ENCODE measurements around the gene MAP2K7.
A peak's percentile ranks its signal among the peaks of the same experiment; 100 is the strongest.

The MAP2K7 gene

GRCh38 chr19:7900931-7901330 is 2.7 kb upstream of the MAP2K7 start:
- TF ChIP-seq, protein P1, sequence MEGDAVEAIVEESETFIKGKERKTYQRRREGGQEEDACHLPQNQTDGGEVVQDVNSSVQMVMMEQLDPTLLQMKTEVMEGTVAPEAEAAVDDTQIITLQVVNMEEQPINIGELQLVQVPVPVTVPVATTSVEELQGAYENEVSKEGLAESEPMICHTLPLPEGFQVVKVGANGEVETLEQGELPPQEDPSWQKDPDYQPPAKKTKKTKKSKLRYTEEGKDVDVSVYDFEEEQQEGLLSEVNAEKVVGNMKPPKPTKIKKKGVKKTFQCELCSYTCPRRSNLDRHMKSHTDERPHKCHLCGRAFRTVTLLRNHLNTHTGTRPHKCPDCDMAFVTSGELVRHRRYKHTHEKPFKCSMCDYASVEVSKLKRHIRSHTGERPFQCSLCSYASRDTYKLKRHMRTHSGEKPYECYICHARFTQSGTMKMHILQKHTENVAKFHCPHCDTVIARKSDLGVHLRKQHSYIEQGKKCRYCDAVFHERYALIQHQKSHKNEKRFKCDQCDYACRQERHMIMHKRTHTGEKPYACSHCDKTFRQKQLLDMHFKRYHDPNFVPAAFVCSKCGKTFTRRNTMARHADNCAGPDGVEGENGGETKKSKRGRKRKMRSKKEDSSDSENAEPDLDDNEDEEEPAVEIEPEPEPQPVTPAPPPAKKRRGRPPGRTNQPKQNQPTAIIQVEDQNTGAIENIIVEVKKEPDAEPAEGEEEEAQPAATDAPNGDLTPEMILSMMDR (conservative IDR thresholded peaks at IDR 0.05; ENCODE audit: low read length), result no peak
- TF ChIP-seq EZH2phosphoT487 (IDR thresholded peaks at IDR 0.05; ENCODE audit: borderline replicate concordance), result no peak
- Histone ChIP-seq H3F3A (ENCODE audit: low read depth) (no peaks in the 10 kb centered on the region), H3K36me3 (ENCODE audit: insufficient read depth, low read length) (no peaks in the 10 kb centered on the region), H4K20me1 (ENCODE audit: insufficient read depth, low read length, poor library complexity, severe bottlenecking) (peaks cover 20% of the 10 kb centered on the region), H3K9me3 (ENCODE audit: insufficient read depth, low read depth, low read length) (no peaks in the 10 kb centered on the region), H2AFZ (ENCODE audit: low read length) (no peak overlapping the region), H3K27me3 (ENCODE audit: insufficient read depth, low read length, poor library complexity, severe bottlenecking) (no peaks in the 10 kb centered on the region), H3K79me2 (ENCODE audit: insufficient read depth, low read length) (peaks cover 28% of the 10 kb centered on the region), H3K4me3 (ENCODE audit: low read length, poor library complexity, severe bottlenecking) (no peak overlapping the region), H3K4me2 (ENCODE audit: low read depth, low read length, poor library complexity, severe bottlenecking) (no peak overlapping the region), H3K9ac (ENCODE audit: low read depth, low read length, poor library complexity, severe bottlenecking) (no peak overlapping the region), H3K4me1 (ENCODE audit: insufficient read depth, low read length, poor library complexity, severe bottlenecking) (peaks cover 21% of the 10 kb centered on the region), H3K9me2 (replicated peaks; ENCODE audit: low read depth, low read length) (no peaks in the 10 kb centered on the region)

DNA sequence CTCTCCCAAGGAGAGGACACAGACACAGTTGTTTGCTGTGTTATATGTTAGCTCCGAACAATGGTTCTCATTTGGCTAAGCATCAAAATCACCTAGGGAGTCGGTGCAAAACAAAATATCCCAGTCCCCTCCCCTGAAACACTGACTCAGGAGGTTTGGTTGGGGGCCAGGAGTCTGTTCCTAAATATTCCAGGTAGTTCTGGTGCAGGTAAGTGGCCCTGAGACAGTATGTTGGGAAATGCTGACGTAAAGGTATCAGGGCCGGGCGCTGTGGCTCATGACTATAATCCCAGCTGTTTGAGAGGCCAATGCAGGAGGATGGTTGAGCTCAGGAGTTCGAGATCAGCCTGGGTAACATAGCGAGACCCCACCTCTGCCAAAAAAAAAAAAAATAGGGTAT is 2.3 kb upstream of the MAP2K7 start:
- peaks cover 25% of the 10 kb centered on the region for H3K4me1 ChIP-seq (ENCODE audit: insufficient read depth, low read length, poor library complexity, severe bottlenecking)
- no peak overlapping the region for H3K4me2 ChIP-seq (ENCODE audit: low read depth, low read length, poor library complexity, severe bottlenecking)
- H4K20me1 ChIP-seq (ENCODE audit: insufficient read depth, low read length, poor library complexity, severe bottlenecking), result peaks cover 24% of the 10 kb centered on the region
- no peak overlapping the region for H2AFZ ChIP-seq (ENCODE audit: low read length)
- H3K9me2 ChIP-seq (replicated peaks; ENCODE audit: low read depth, low read length), result no peaks in the 10 kb centered on the region
- H3F3A ChIP-seq (ENCODE audit: low read depth), result no peaks in the 10 kb centered on the region
- peaks cover 32% of the 10 kb centered on the region for H3K79me2 ChIP-seq (ENCODE audit: insufficient read depth, low read length)
- no peaks in the 10 kb centered on the region for H3K27me3 ChIP-seq (ENCODE audit: insufficient read depth, low read length, poor library complexity, severe bottlenecking)
- no peak overlapping the region for H3K4me3 ChIP-seq (ENCODE audit: low read length, poor library complexity, severe bottlenecking)
- H3K9me3 ChIP-seq (ENCODE audit: insufficient read depth, low read depth, low read length), result no peaks in the 10 kb centered on the region
- no peaks in the 10 kb centered on the region for H3K36me3 ChIP-seq (ENCODE audit: insufficient read depth, low read length)
- TF ChIP-seq, protein P1 (conservative IDR thresholded peaks at IDR 0.05; ENCODE audit: low read length), result no peak
- TF ChIP-seq EZH2phosphoT487 (IDR thresholded peaks at IDR 0.05; ENCODE audit: borderline replicate concordance), result no peak
- H3K9ac ChIP-seq (ENCODE audit: low read depth, low read length, poor library complexity, severe bottlenecking), result no peak overlapping the region

GRCh38 chr19:7902796-7903243 is 857 bp upstream of the MAP2K7 start:
- no peak for TF ChIP-seq EZH2phosphoT487 (IDR thresholded peaks at IDR 0.05; ENCODE audit: borderline replicate concordance)
- TF ChIP-seq, protein P1 (conservative IDR thresholded peaks at IDR 0.05; ENCODE audit: low read length), result no peak
- H3K27me3 ChIP-seq (ENCODE audit: insufficient read depth, low read length, poor library complexity, severe bottlenecking), result no peaks in the 10 kb centered on the region
- peaks cover 25% of the 10 kb centered on the region for H3K4me1 ChIP-seq (ENCODE audit: insufficient read depth, low read length, poor library complexity, severe bottlenecking)
- peaks cover 30% of the 10 kb centered on the region for H4K20me1 ChIP-seq (ENCODE audit: insufficient read depth, low read length, poor library complexity, severe bottlenecking)
- peak overlapping the region; percentile 95 for H2AFZ ChIP-seq (ENCODE audit: low read length)
- peak overlapping the region; percentile 91 for H3K4me3 ChIP-seq (ENCODE audit: low read length, poor library complexity, severe bottlenecking)
- peaks cover 45% of the 10 kb centered on the region for H3K79me2 ChIP-seq (ENCODE audit: insufficient read depth, low read length)
- H3K4me2 ChIP-seq (ENCODE audit: low read depth, low read length, poor library complexity, severe bottlenecking), result peak overlapping the region; percentile 95
- H3F3A ChIP-seq (ENCODE audit: low read depth), result no peaks in the 10 kb centered on the region
- H3K9me2 ChIP-seq (replicated peaks; ENCODE audit: low read depth, low read length), result no peaks in the 10 kb centered on the region
- peak overlapping the region; percentile 92 for H3K9ac ChIP-seq (ENCODE audit: low read depth, low read length, poor library complexity, severe bottlenecking)
- H3K9me3 ChIP-seq (ENCODE audit: insufficient read depth, low read depth, low read length), result no peaks in the 10 kb centered on the region
- no peaks in the 10 kb centered on the region for H3K36me3 ChIP-seq (ENCODE audit: insufficient read depth, low read length)

Measured in Loucy (cell line).